ENCODE results near the gene SLC39A9. TPM values are rescaled to one million over a fixed set of nuclear protein-coding genes. Genes with fewer than 3 reads are reported as not detected.

The SLC39A9 gene
- total RNA-seq, 1 experiment from 2014 or later: 39.8 TPM

- Histone ChIP-seq H3K4ac (ENCODE audit: low read depth, low read length) (no peak overlapping the region), H3K79me2 (ENCODE audit: insufficient read depth, low read length) (no peaks in the 10 kb centered on the region), H2AK5ac (ENCODE audit: insufficient read length, low read length) (no peak overlapping the region), H2BK15ac (ENCODE audit: low read depth, low read length) (no peak overlapping the region), H2BK5ac (ENCODE audit: insufficient read length, low read length) (no peak overlapping the region), H2AFZ (ENCODE audit: low read length) (no peak overlapping the region), H3K18ac (ENCODE audit: insufficient read length, low read depth, low read length) (no peak overlapping the region), H2BK120ac (ENCODE audit: low read depth, low read length, poor library complexity, severe bottlenecking) (no peak overlapping the region), H3K27me3 (ENCODE audit: insufficient read depth, low read length) (peaks cover 33% of the 10 kb centered on the region; the same call in 1 of the 2 replicates), H3K79me1 (ENCODE audit: insufficient read depth, low read depth, low read length, poor library complexity, severe bottlenecking) (no peaks in the 10 kb centered on the region), H2BK12ac (ENCODE audit: insufficient read length, low read depth, low read length) (no peak overlapping the region), H3K4me2 (ENCODE audit: insufficient read depth, insufficient read length, low read length) (peak overlapping the region; percentile 91), H3K9me3 (ENCODE audit: control insufficient read depth, low read depth, low read length) (no peaks in the 10 kb centered on the region), H3K56ac (ENCODE audit: insufficient read length, low read depth, low read length) (no peak overlapping the region), H4K20me1 (ENCODE audit: control insufficient read depth, insufficient read depth, insufficient read length) (no peaks in the 10 kb centered on the region), H3K4me1 (ENCODE audit: insufficient read depth, low read length) (no peaks in the 10 kb centered on the region), H3T11ph (ENCODE audit: low read length) (no peak overlapping the region), H2BK20ac (ENCODE audit: low read depth, low read length, poor library complexity, severe bottlenecking) (no peak overlapping the region), H3K23me2 (ENCODE audit: insufficient read length, low read depth, low read length, poor library complexity, severe bottlenecking) (peaks cover 13% of the 10 kb centered on the region), H3K27ac (ENCODE audit: insufficient read length, low read depth, low read length) (no peak overlapping the region), H4K8ac (replicated peaks; ENCODE audit: insufficient read length, low read depth, low read length) (no peak overlapping the region), H3K23ac (ENCODE audit: insufficient read length, low read depth, low read length) (no peak overlapping the region), H3K14ac (ENCODE audit: insufficient read depth, low read length) (no peak overlapping the region), H4K5ac (ENCODE audit: insufficient read length, low read depth, low read length) (no peak overlapping the region), H4K91ac (ENCODE audit: insufficient read length, low read depth, low read length) (no peak overlapping the region), H3K9ac (ENCODE audit: extremely low read depth, insufficient read length, low read length) (no peak overlapping the region)
- WGBS (ENCODE audit: extremely low coverage, insufficient read length, low lambda C conversion rate): no CpG with 5 or more reads among the region's 54 CpGs
- peaks cover 82% of the 10 kb centered on the region for H3K27me3 Mint-ChIP-seq (ENCODE audit: low read depth)
- no peak overlapping the region for H3K27ac Mint-ChIP-seq
- DNase-seq: peak; percentile 56
- H3K4me1 Mint-ChIP-seq: peaks cover 18 to 19% of the 10 kb centered on the region in 2 experiments
- TF ChIP-seq CTCF (conservative IDR thresholded peaks at IDR 0.05): no peak
- H3K9me3 Mint-ChIP-seq: peaks cover 0 to 2% of the 10 kb centered on the region in 2 experiments; a peak in 1 of 5 replicates
- H3K4me3 Mint-ChIP-seq: peak overlapping the region; percentile 68 to 84
- no peaks in the 10 kb centered on the region; a peak in 1 of 7 replicates for H3K36me3 Mint-ChIP-seq (ENCODE audit: insufficient read depth in 1 of 3, low read depth in 3 of 3)
Measured at GRCh38 chr14:69483765-69484443, 85.4 kb downstream of the SLC39A9 start.
